GM19372 (cell line): Measurements from ENCODE around the gene ARID1B.

Experiments used
- ATAC-seq: cut with Tn5 transposase; IDR thresholded peaks from one replicate; pipeline ENCODE4 v1.9.1; 2021; ENCODE audit warnings: mild to moderate bottlenecking, low read depth, moderate library complexity; ENCODE audit not compliant: unreplicated experiment

Gene ARID1B

DNA sequence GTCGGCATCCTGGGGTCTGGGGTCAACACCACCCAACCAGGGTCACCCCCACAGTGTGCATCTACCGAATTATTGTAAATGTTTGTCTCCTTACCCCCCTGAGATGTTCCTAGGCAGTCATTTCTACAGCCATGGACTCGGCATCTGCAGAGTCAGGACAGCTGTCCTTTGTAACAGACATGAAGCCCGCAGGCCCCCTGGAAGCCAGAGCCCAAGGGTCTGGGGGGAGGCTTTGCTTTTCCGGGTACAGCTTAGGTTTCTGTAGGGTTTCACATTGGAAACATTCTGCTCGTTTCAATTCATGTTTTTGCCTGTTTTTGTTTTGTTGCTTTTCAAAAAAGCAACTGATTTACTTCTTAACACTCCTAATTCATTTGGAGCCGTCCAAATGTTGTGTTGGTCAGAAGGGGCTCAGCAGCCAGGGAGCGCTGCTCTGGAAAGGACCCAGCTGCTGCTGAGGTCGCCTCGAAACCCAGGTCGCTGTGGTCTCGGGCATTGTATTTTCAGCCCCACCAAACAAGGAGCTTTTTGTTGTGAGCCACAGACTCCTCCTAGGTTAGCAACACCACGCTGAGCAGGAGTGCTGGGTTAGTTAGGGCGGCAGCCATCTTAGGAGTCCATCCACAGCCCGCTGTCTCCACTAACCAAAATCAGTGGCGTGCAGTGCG lies 385.7 kb downstream of the ARID1B start:
- ATAC-seq, result no peak

DNA sequence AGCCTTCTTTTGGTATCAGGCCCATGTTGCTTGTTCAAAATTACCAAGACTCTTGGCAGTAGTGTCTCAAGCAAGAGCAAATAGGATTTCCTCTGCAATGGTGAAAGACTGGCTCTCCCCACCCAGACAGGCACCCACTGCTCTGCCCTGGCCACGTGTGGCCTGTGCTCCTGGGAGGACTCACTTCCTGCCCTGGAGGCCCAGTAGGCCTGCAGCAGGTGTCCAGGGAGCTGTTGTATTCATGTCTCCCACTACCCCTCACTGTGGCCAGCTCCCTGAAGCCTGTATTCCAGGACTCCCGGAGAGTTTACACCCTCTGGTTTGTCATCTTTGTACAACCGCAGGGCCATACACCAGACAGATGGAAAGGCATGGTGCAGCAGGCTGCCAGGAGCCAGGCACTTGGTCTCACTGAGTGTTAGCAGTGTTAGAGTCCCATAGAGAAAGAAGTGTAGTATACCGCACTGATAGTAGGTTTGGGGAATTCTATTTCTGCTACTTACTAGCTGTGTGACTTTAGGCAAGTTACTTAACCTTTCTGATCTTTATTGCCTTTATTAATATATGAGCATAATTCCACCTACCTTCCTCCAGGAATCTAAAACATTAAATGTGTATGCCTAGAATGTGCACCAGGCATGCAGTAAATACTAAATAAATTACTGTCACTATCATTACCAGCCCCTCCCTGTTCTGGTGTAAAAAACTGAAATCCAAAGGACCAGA lies 386.4 kb downstream of the ARID1B start:
- no peak for ATAC-seq

DNA sequence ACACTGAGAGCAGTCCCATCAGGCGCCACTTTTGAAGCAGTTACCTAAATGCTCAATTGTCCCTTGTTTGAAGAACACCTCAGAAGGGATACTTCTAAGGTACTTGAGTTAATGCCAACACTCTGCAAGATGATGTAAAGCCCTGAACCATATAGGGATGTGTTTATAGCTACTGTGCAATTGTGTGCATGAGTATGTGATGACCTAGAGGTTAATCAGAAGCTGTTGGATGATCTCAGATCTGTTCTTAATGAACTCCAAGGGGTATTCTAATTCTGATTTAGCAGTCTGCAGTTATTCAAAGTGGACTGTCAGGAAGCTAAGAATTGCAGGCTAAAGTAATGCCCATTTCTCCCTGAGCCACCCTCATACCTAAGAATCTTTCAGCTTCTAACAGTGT lies 387.8 kb downstream of the ARID1B start:
- no peak for ATAC-seq

DNA sequence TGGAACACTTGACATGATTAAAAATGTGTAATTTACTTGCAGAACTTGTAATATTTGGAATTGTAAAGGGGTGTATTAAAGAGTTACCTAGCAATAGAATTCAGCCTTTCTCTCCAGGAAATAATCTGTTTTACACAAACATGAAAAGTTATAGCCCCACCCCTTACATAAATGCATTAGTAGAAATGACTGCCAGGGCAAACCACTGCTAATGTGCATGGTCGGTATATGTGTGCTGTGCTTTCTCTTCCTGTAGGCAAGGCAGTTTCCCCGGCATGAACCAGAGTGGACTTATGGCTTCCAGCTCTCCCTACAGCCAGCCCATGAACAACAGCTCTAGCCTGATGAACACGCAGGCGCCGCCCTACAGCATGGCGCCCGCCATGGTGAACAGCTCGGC lies 389.6 kb downstream of the ARID1B start:
- no peak for ATAC-seq

DNA sequence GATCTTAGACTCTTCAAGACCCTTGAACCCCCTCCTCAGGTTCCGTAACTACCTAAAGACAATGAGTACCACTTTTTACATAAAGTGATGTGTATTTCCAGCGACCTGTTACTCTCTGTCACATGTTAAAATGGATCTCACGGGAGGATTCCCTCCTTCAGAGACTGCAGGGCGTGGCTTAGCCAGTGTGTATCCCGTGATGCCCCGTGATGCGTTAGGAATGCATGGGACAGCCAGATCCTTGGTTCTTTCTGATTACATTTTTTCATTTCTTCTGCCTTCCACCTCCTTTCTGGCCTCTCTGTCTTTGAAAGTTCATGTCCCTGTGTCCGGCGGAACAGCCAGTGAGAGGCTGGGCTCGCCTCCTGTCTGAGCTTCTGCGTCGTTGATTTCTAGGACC lies 390.7 kb downstream of the ARID1B start:
- ATAC-seq, result no peak

DNA sequence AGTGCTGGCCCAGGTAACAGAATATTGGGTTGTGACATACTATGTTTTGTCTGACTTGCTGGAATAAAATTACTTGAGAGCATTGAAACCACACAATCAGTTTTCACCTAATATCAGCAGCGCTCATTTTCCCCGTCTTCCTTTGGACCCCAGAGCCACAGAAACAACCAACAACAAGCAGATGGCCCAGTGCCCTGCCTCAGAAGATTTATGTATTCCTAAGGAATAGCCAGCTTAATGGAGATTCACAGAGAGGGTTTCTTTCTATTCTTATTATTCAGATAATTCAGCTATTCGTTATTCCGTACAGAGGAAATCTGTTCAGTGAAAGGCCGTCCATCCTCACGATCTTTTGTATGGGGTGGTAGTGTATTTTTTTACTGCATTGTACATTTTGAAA lies 391.3 kb downstream of the ARID1B start:
- ATAC-seq, result no peak

DNA sequence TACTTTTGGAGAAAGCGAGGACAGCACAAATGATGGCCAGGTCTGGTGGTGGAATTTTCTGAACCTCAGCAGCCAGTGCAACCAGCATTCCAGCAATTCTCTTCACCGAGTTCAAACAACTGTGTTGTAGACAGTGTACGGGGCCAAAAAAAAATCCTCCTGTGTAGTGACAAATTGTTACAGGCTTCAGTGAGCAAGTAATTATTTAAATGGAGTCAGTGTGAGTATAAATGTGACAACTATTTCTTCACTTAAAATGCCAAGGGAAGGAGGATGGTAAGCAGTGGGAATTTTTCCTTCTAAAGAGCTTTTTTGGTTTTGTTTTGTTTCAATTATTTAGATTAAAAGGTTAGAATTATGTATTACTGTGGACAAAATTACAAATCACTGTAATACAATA lies 392.0 kb downstream of the ARID1B start:
- ATAC-seq, result no peak

DNA sequence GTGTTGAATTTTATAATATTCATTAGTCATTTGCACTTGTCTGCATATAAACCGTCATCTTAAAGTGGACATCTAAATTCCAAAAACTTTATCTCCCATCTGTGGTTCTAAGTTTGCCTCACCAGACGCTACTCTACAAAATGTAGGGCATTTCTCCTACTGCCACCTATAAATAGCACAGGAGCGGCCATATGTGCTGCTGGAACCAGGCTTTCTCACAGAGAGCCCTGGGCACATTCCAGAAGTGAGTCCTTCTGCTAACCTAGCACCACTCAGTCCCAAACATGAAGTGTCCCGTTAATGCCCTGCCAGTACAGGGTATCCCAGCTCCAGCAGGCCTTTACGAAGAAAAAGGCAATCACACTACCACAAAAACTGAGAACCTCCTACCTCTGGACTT lies 392.5 kb downstream of the ARID1B start:
- no peak for ATAC-seq

DNA sequence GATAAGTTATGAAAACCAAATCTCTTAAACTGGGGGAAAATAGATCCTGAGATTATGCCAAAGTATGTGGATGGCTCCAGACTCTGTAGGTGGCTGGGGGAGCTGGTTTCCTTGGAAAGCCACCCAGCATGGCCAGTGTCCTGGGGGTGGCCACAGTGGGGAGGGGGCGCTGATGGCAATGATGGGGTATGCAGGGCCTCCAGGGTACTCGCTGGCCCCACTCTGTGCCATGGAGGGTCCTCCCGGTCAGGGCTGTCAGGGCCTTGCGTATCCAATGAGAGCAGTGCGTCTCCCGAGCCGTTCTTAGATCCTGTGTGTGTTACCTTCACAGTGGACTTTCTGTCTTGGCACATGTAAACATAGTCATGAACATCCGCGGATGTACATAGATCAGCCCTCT lies 393.4 kb downstream of the ARID1B start:
- no peak for ATAC-seq

DNA sequence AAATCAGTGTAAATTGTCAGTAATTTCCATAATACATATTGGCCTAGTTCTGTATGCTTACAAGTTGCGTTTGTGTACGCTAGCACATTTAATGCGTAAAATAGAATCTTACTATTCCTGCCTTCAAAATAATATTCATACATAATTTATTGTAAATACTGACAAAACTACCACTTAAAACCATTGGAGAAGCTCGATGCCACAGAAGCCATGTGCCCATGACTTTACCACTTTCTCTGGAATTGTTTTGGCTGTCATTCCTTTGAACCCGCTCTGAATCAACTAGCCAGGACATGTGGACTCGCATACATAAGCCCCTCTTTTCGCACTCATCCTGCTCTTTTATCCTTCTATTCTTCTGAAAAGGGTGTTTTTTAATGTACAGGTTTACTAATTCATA lies 394.6 kb downstream of the ARID1B start:
- ATAC-seq, result no peak

DNA sequence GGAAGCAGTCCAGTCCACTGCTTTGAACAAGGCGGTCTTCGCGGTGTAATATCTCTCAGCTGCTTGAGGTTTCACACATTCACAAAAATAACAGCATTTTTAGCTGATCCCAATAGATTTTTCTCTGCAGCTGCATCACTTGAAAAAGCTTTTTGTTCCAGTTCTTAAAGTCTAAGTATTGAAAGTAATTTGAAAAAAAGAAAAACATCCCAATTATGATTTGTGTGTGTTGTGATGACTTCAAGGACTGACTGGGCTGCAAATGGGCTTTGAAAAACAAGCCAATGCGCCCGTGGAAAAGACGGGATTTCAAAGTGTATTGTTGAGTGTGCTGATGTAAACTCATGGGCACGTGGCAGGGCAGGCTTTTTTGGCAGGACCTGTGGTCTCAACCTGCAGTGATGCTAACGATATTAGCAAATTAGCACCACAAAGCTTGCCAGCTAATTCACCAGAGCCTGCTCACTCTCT lies 395.1 kb downstream of the ARID1B start:
- ATAC-seq, result no peak

DNA sequence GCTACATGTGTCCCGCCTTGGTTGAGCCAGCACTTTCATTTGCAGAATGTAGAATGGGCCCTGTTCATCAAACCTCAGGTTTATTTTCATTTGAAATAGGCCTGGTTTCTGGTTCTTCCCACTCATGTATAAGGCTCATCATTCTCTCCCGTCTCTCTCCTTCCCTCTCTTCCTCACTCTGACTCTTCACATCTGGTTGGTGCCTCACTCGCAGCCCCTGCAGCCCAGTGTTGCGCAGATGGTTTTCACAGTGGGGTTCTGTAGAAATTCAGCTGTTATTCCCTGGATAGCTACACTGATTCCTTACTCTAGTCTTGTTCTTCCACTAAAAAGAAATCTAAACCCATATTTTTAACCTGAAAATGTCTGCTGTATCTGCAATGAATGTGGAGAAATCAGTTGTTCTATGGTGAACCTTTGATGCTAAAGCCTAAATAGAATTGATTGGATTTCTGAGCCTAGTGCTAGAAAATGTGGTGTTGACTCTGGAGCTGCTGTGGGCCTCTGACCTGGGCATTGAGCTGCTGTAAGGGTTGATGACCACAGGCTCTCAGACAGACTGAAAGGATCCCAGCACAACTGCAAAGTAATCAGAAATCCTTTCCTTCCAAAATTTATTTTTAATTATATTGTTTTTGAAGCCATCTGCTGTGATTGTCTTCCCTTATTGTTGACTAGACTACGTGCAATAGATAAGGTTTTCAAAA lies 395.8 kb downstream of the ARID1B start:
- no peak for ATAC-seq

DNA sequence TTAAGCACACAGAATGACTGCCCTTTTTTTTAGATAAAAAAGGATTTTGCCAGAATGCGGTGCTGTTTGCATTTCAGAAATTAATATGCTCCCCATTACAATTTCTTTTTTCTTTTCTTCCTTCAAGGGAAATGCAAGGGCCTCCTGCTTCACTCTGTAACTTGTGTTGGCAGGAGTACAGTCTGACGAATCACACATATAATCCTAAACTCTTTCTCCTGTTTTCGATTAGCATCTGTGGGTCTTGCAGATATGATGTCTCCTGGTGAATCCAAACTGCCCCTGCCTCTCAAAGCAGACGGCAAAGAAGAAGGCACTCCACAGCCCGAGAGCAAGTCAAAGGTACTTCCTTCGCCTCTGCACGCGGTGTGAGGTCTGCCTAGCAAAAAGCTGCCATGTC lies 396.6 kb downstream of the ARID1B start:
- ATAC-seq, result no peak

DNA sequence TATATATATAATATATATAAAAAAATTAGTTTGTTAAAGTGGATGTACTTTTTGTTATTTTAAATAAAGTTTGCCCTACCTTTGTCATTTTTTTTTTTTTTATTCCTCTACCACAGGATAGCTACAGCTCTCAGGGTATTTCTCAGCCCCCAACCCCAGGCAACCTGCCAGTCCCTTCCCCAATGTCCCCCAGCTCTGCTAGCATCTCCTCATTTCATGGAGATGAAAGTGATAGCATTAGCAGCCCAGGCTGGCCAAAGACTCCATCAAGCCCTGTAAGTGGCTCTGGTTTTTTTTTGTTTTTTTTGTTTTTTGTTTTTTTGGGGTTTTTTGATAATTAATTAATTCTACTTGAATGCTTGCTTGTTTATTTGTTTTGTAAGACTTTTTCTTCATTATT lies 397.6 kb downstream of the ARID1B start:
- ATAC-seq, result no peak

DNA sequence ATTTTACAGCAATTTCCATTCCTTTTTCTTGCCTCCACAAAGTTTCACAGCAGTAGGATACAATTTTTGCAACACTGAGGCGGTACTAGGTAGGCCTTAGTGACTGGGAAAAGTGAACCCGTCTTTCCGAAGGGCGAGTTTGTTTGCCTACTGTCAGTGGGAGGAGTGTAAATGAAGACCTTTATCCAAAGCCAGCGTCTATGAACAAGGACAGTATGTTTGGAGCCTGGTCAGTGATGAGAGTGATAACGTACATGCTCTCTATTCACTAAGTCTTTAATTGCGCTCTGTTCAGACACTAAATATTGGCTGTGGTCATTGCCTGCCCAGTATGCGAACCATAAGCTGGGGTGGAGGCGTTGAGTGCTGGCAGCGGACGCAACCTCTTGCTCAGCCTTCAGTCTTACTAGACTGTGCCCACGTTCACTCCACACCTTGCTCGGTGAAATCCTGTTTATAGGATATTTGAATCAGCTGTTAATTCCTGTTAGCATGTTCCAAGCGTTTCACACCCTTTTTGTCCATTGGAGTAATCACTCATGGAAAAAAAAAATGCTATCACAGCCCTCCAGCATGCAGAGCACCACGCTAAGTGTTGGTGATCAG lies 400.7 kb downstream of the ARID1B start:
- ATAC-seq, result no peak

DNA sequence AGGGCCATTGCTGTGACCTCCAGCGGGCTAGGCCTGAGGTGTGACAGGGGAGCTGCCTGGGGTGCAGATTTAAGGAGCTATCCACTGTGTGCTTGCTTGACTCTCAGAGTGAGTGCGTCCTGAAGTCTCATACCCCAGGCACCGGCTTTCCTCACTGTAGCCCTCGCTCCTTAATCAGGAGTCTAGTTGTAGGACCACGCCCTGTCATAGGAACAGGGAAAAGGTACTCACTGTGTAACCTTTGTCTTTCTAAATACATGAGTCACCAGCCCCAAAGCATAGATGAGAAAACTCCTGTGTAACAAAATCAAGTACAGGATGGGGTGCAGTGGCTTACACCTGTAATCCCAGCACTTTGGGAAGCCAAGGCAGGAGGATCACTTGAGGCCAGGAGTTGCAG lies 404.5 kb downstream of the ARID1B start:
- ATAC-seq, result no peak

DNA sequence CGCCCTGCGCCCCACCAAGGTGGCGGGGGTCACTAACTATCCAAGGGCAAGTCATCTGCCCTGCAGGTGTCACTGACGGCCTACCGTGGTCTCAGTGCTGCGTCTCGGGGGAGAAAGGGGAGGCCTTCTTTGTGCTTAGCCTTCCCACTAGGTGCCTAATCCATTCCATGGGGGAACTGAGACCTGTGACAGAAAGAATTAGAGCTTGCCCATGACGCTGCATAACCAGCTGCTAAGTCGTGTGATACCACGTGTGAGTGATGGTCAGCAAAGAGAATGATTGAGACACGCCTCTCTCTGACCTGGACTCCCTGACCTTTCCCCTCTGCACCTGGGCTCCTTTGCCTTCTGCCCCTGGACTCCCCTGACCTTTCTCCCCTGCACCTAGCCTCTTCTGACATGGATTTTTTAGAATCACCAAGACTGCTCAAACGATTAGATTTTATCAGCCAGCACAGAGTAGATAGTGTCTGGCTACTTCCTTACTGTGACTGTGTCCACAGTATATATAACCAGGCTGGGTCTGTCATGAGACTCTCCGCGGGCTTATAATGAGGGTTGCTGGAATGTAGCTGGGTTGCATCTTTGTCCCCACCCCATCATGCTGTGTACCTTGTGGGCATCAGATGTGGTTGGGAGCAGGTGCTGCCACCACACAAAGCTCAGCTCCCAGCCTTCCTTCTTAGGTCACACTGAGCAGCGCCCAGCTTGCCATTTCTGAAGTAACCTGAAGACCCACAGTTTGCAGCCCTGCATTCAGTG lies 405.5 kb downstream of the ARID1B start:
- no peak for ATAC-seq

DNA sequence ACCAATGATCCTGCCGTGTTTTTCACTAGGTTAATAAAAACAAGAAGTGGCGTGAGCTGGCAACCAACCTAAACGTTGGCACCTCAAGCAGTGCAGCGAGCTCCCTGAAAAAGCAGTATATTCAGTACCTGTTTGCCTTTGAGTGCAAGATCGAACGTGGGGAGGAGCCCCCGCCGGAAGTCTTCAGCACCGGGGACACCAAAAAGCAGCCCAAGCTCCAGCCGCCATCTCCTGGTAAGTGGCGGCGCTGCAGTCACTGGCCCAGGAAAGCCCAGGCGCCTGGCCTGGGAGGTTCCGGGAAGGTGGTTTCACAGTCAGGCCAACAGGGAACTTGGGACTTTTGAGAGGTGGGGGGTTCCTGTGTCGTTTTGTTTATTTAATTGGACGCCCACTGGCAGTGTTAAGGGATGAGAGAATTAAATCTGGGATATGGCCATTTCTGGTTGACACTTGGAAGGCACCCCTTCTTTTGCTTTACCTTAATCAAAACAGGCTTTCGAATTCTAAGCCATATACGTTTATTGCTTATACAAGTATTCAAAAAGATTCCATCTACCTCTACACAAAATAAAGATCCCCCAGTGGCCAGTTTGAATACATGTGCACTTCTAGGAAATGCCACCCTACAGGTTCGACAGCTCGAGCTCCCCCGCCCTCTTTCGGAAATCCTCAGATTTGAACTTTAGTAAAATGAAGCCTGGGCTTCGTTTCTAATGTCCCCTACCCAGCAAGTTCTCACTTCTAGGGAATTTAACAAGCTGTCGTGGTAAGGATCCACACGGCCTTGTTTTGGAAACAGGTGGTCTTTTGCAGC lies 407.2 kb downstream of the ARID1B start:
- ATAC-seq, result no peak

DNA sequence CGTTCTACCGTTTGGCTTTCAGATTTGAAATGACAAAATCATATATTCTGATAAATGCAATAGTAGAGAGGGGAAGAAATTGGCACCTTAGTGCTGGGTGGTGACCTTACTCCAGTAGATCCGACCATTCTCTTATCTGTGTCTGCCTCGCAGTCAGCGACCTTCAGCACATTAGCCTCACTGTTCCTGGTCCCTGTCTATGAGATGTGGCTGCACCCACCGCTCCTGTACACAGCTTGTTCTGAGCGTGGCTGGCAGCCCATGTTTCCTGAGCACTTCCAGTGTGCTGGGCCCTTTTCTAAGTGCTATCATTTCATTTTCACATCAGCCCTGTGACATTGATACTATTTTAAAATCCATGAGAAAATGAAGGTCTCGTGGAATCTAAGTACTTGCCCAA lies 408.0 kb downstream of the ARID1B start:
- no peak for ATAC-seq

DNA sequence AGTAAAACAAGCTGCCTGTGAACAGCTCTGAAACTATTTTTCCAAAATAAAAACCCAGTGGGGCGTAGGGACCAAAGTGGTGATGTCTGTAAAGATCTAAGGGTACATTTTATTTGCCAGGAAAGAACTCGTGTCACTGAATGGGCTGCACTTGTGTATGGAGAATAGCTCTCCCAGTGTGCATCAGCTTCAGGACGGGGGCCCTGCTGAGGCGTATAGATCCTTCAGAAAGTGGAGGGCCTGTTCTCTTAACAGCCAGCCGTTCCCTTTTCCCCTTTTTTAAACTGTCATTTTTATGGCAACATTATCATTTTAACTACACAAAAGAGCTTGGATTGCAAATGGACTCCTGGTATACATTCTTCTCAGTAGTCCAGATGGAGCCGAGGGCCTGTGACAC lies 408.8 kb downstream of the ARID1B start:
- no peak for ATAC-seq
